ENCODE data around the gene HM13. TPM values are rescaled to one million over a fixed set of nuclear protein-coding genes. Genes with fewer than 3 reads are reported as not detected.
"Not testable (repeated sequence)": the region's sequence is repeated elsewhere in the genome, so short reads cannot be mapped to it uniquely, and the experiment has no call there.

The HM13 gene
- total RNA-seq, 3 donors from 2014 or later = 191 to 210 (median 195) TPM

- H3K9me3 Mint-ChIP-seq = no peaks in the 10 kb centered on the region
- ATAC-seq (no peak), DNase-seq (no peak)
- peaks cover 22% of the 10 kb centered on the region for H3K4me1 Mint-ChIP-seq (ENCODE audit: low read depth)
- H3K4me3 Mint-ChIP-seq = peak overlapping the region; percentile 86
- no peaks in the 10 kb centered on the region for H3K36me3 Mint-ChIP-seq (ENCODE audit: insufficient read depth)
- no peaks in the 10 kb centered on the region for H3K27me3 Mint-ChIP-seq (ENCODE audit: low read depth)
Observed at GRCh38 chr20:31573555-31574321, 59.5 kb downstream of the HM13 start.

DNA sequence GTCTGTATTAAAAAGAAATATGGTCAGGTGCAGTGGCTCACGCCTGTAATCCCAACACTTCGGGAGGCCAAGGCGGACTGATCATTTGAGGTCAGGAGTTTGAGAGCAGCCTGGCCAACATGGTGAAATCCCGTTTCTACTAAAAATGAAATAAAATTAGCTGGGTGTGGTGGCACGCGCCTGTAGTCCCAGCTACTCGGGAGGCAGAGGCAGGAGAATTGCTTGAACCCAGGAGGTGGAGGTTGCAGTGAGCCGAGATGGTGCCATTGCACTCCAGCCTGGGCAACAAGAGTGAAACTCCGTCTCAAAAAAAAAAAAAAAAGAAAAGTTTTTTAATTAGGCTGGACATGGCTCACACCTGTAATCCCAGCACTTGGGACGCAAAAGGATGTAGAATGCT, 60.7 kb downstream of the HM13 start:
- H3K36me3 Mint-ChIP-seq (ENCODE audit: insufficient read depth) = not testable (repeated sequence)

DNA sequence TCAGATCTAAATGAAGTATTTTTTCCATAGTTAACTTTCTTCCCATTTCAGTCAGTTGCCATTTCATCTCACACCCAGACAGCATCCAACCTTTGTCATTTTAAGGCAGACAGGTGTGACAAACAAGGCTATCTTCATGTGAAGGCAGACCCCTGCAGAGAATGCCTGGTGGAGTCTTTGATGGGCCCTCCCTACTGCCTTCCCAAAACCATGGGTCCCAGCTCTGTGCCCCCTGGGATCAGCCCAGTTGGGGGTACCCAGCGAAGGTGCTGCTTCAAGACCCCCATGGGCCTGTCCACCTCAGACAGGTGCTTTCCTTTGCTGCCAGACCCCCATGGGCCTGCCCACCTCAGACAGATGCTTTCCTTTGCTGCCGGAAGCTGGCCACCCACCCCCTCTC, 62.5 kb downstream of the HM13 start:
- Mint-ChIP-seq H3K27me3 (ENCODE audit: low read depth) (no peaks in the 10 kb centered on the region), H3K36me3 (ENCODE audit: insufficient read depth) (no peaks in the 10 kb centered on the region), H3K4me3 (no peak overlapping the region), H3K9me3 (no peaks in the 10 kb centered on the region), H3K4me1 (ENCODE audit: low read depth) (peaks cover 18% of the 10 kb centered on the region)
- DNase-seq (no peak), ATAC-seq (no peak)

More for the DNA sequence above, 60.7 kb downstream of the HM13 start:
- DNase-seq; H3K27me3 Mint-ChIP-seq (ENCODE audit: low read depth); H3K9me3 Mint-ChIP-seq; H3K4me3 Mint-ChIP-seq; ATAC-seq: not testable (repeated sequence)
- H3K4me1 Mint-ChIP-seq (ENCODE audit: low read depth) = peaks cover 18% of the 10 kb centered on the region

- Mint-ChIP-seq H3K27me3 (ENCODE audit: low read depth) (no peaks in the 10 kb centered on the region), H3K4me3 (no peak overlapping the region)
Observed at GRCh38 chr20:31577194-31577593, 63.0 kb downstream of the HM13 start.

DNA sequence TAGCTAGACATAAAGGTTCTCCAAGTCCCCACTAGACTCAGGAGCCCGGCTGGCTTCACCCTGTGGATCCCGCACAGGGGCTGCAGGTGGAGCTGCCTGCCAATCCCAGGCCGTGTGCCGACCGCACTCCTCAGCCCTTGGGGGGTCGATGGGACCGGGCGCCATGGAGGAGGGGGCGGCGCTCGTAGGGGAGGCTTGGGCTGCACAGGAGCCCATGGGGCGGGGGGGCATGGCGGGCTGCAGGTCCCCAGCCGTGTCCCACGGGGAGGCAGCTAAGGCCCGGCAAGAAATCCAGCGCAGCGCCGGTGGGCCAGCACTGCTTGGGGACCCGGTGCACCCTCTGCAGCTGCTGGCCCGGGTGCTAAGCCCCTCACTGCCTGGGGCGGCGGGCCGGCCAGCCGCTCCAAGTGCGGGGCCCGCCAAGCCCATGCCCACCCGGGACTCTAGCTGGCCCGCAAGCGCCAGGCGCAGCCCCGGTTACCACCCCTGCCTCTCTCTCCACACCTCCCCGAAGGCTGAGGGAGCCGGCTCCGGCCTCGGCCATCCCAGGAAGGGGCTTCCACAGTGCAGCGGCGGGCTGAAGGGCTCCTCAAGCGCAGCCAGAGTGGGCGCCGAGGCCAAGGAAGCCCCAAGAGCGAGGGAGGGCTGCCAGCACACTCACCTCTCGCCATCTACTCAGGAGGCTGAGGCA, 64.4 kb downstream of the HM13 start:
- ATAC-seq (no peak), DNase-seq (no peak)
- Mint-ChIP-seq H3K4me3 (no peak overlapping the region), H3K9me3 (no peaks in the 10 kb centered on the region), H3K36me3 (ENCODE audit: insufficient read depth) (no peaks in the 10 kb centered on the region), H3K27me3 (ENCODE audit: low read depth) (no peaks in the 10 kb centered on the region), H3K4me1 (ENCODE audit: low read depth) (peaks cover 9% of the 10 kb centered on the region)

More at GRCh38 chr20:31577194-31577593, 63.0 kb downstream of the HM13 start:
- no peak for ATAC-seq
- no peaks in the 10 kb centered on the region for H3K36me3 Mint-ChIP-seq (ENCODE audit: insufficient read depth)
- no peaks in the 10 kb centered on the region for H3K9me3 Mint-ChIP-seq
- peaks cover 15% of the 10 kb centered on the region for H3K4me1 Mint-ChIP-seq (ENCODE audit: low read depth)
- DNase-seq = no peak

- H3K4me3 Mint-ChIP-seq = no peak overlapping the region
- DNase-seq (no peak), ATAC-seq (no peak)
- no peaks in the 10 kb centered on the region for H3K9me3 Mint-ChIP-seq
- peaks cover 3% of the 10 kb centered on the region for H3K4me1 Mint-ChIP-seq (ENCODE audit: low read depth)
- peaks cover 2% of the 10 kb centered on the region for H3K27me3 Mint-ChIP-seq (ENCODE audit: low read depth)
- no peaks in the 10 kb centered on the region for H3K36me3 Mint-ChIP-seq (ENCODE audit: insufficient read depth)
Observed at GRCh38 chr20:31579245-31579644, 65.0 kb downstream of the HM13 start.

GRCh38 chr20:31579941-31580651, 65.9 kb downstream of the HM13 start:
- H3K4me1 Mint-ChIP-seq (ENCODE audit: low read depth); H3K9me3 Mint-ChIP-seq; H3K4me3 Mint-ChIP-seq; ATAC-seq; H3K36me3 Mint-ChIP-seq (ENCODE audit: insufficient read depth); DNase-seq; H3K27me3 Mint-ChIP-seq (ENCODE audit: low read depth): not testable (repeated sequence)

DNA sequence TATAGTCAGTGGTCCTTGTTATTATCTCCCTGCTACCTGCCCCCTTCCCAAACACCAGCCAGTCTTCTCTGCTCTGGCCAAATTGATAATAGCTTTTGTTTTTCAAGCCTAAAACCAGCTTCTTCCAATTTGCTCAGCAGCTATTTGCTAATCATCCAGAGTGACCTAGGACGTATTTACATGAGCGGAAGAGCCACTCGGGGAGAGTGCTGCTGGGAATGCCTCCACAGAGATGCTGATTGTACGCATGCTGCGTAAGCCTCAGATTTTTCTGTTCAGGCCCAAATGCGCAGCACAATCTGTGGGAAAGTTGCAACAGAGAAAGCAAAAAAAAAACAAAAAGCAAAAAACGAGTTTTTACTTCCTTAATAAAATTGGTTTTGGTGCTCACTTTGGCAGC, 66.5 kb downstream of the HM13 start:
- H3K9me3 Mint-ChIP-seq = no peaks in the 10 kb centered on the region
- peaks cover 3% of the 10 kb centered on the region for H3K4me1 Mint-ChIP-seq (ENCODE audit: low read depth)
- ATAC-seq = no peak
- no peaks in the 10 kb centered on the region for H3K36me3 Mint-ChIP-seq (ENCODE audit: insufficient read depth)
- H3K27me3 Mint-ChIP-seq (ENCODE audit: low read depth) = peaks cover 9% of the 10 kb centered on the region
- DNase-seq = no peak
- H3K4me3 Mint-ChIP-seq = no peak overlapping the region

DNA sequence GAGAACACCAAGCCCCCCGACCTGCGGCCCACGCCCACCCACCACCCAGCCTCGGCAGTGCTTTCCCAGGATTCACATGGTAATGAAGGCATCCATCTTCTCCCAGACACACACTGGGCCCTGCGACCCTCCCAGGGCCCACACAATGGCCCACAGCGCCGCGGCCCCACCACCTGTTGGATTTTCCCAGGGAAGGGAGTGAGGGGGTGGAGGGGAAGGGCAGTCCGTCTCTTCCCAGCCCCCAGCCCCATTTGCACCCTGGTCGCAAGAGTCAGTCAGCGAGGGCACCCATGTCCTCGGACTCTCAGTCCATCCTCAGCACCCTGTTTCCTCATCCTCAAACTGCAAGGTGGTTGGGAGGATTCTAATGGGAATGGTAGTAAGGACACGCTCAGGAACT, 67.1 kb downstream of the HM13 start:
- DNase-seq (no peak), ATAC-seq (no peak)
- H3K4me3 Mint-ChIP-seq = no peak overlapping the region
- no peaks in the 10 kb centered on the region for H3K36me3 Mint-ChIP-seq (ENCODE audit: insufficient read depth)
- peaks cover 3% of the 10 kb centered on the region for H3K4me1 Mint-ChIP-seq (ENCODE audit: low read depth)
- no peaks in the 10 kb centered on the region for H3K9me3 Mint-ChIP-seq
- peaks cover 14% of the 10 kb centered on the region for H3K27me3 Mint-ChIP-seq (ENCODE audit: low read depth)

DNA sequence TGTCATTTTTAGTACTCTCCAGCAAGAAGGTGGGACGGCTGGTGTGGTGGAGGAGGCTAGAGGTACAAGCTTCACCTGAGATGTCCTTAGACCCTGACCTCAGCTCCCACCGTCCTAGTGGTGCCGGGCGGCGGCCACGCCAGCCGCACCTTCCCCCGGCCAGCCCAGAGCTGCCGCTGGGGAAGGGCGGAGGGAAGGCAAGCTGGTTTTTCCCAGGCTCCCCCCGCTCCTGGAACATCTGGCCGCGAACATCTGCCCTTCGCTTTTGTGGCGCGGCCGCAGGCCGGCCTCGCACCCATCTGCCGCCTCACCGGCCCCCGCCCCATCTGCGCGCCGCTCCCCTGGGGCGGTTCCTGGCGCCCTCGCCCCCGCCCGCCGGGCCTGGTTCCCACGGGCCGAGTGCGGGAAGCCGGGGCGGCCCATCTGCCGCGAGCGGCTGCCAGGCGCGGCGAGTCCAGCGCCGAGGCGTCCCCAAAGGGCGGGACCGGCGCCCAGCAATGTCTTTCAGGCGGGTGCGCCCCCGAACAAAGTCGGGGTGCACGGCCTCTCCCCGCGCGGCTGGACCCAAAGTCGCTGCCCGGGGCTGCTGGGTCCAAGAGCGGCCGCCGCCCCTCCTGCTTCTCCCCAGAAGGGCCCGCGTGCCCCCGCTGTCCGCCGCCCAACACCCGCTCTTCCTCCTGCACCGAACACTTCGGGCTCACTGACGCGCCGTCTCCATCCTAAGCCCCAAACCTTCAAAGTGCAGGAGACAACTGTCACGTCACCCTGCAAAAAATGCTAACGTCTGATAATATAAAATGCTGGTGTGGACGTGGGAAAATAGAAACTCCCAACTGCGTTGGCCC, 73.5 kb downstream of the HM13 start:
- Mint-ChIP-seq H3K4me1 (ENCODE audit: low read depth) (peaks cover 5% of the 10 kb centered on the region), H3K36me3 (ENCODE audit: insufficient read depth) (no peaks in the 10 kb centered on the region), H3K27me3 (ENCODE audit: low read depth) (peaks cover 34% of the 10 kb centered on the region), H3K9me3 (no peaks in the 10 kb centered on the region), H3K4me3 (peak overlapping the region; percentile 72)
- ATAC-seq = peak; percentile 75 to 76
- DNase-seq = no peak

DNA sequence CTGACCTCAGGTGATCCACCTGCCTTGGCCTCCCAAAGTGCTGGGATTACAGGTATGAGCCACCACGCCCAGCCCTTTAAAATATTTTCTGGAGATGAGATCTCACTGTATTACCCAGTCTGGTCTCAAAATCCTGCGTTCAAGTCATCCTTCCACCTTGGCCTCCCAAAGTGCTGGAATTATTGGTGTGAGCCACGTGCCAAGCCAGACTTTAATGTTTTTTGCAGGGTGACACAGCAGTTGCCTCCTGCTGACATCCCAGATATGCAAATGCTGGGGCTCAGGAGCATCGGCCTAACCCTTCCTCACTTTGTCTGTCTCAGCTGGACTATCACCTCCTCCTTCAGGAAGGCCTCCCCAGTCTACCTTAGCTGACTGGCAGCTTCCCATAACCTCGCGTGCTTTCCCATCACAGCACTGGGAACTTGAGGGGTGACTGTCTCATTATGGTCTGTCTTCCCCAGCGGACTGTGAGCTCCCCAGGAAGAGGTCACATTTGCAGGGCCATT, 76.5 kb downstream of the HM13 start:
- DNase-seq (no peak), ATAC-seq (no peak)
- peaks cover 5% of the 10 kb centered on the region for H3K4me1 Mint-ChIP-seq (ENCODE audit: low read depth)
- H3K36me3 Mint-ChIP-seq (ENCODE audit: insufficient read depth) = no peaks in the 10 kb centered on the region
- H3K27me3 Mint-ChIP-seq (ENCODE audit: low read depth) = peaks cover 26% of the 10 kb centered on the region
- no peaks in the 10 kb centered on the region for H3K9me3 Mint-ChIP-seq
- no peak overlapping the region for H3K4me3 Mint-ChIP-seq

- ATAC-seq (peak; percentile 52 to 73), DNase-seq (no peak)
- Mint-ChIP-seq H3K36me3 (ENCODE audit: insufficient read depth) (no peaks in the 10 kb centered on the region), H3K9me3 (no peaks in the 10 kb centered on the region), H3K27me3 (ENCODE audit: low read depth) (peaks cover 11% of the 10 kb centered on the region), H3K4me1 (ENCODE audit: low read depth) (peaks cover under 1% of the 10 kb centered on the region), H3K4me3 (no peak overlapping the region)
Observed at GRCh38 chr20:31593221-31594001, 79.2 kb downstream of the HM13 start.

DNA sequence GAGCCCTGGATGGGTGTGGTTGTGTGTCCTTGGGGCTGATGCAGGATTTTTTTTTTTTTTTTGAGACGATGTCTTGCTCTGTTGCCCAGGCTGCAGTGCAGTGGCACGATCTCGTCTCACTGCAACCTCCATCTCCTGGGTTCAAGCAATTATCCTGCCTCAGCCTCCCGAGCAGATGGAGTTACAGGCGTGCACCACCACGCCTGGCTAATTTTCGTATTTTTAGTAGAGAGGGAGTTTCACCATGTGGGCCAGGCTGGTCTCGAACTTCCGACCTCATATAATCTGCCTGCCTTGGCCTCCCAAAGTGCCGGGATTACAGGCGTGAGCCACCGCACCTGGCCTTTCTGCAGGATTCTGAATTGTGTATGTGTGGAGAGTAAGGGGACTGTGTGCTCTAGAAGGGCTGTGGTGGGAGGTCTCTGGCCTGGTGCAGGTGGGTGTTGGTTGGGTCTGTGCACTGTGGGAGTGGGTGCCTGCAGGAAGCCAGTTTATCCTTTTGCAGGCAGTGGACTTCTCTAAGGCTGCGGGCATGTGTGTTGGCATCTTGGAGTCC, 79.8 kb downstream of the HM13 start:
- H3K4me3 Mint-ChIP-seq = no peak overlapping the region
- H3K4me1 Mint-ChIP-seq (ENCODE audit: low read depth) = no peaks in the 10 kb centered on the region
- H3K27me3 Mint-ChIP-seq (ENCODE audit: low read depth) = peaks cover 5% of the 10 kb centered on the region
- DNase-seq (no peak), ATAC-seq (no peak)
- no peaks in the 10 kb centered on the region for H3K9me3 Mint-ChIP-seq
- H3K36me3 Mint-ChIP-seq (ENCODE audit: insufficient read depth) = no peaks in the 10 kb centered on the region
